HCT116 (cell line): Measurements from ENCODE around the gene ARHGEF3.

Experiments used
- ATF3 ChIP-seq: IDR thresholded peaks from 2 replicates; pipeline ENCODE4 v1.6.1; 2012
- CTCF ChIP-seq, 3 experiments: fragments of 200-600 bp in 1 of 3; sonication (generic) in 1 of 3; IDR thresholded peaks in 2 of 3; conservative IDR thresholded peaks in 1 of 3; 2 replicates each; pipeline ENCODE4 v1.5.1; 2012 to 2017; ENCODE audit warnings: low read depth in 2 of 3, low read length in 2 of 3, antibody characterized with exemption in 1 of 3, borderline replicate concordance in 1 of 3, control low read depth in 1 of 3, mild to moderate bottlenecking in 1 of 3, mixed read lengths in 1 of 3, mixed run types in 1 of 3, moderate library complexity in 1 of 3; ENCODE audit not compliant: insufficient read depth in 1 of 3
- JUND ChIP-seq: IDR thresholded peaks from 2 replicates; pipeline ENCODE4 v1.6.1; 2012
- POLR2A ChIP-seq: IDR thresholded peaks from 2 replicates; pipeline ENCODE4 v1.7.0; 2011; ENCODE audit warnings: borderline replicate concordance; ENCODE audit not compliant: insufficient read depth, insufficient read length; ENCODE audit errors: extremely low read depth
- POLR2AphosphoS5 ChIP-seq: IDR thresholded peaks from 2 replicates; pipeline ENCODE4 v1.6.1; 2011; ENCODE audit warnings: mild to moderate bottlenecking, low read depth, low read length, moderate library complexity
- RAD21 ChIP-seq: IDR thresholded peaks from 2 replicates; pipeline ENCODE4 v1.6.1; 2012; ENCODE audit warnings: low read depth, mild to moderate bottlenecking
- SIN3A ChIP-seq: IDR thresholded peaks from 2 replicates; pipeline ENCODE4 v1.6.1; 2012; ENCODE audit warnings: low read depth
- SRF ChIP-seq: IDR thresholded peaks from 2 replicates; pipeline ENCODE4 v1.6.1; 2012; ENCODE audit warnings: low read depth
- TCF7L2 ChIP-seq: IDR thresholded peaks from 2 replicates; pipeline ENCODE4 v1.7.0; 2011; ENCODE audit warnings: borderline replicate concordance, inconsistent platforms; ENCODE audit not compliant: insufficient read depth, insufficient read length; ENCODE audit errors: extremely low read depth
- YY1 ChIP-seq: IDR thresholded peaks from 2 replicates; pipeline ENCODE4 v1.6.1; 2011; ENCODE audit warnings: low read length, low read depth, moderate library complexity, mild to moderate bottlenecking; ENCODE audit not compliant: insufficient replicate concordance; ENCODE audit errors: extremely low read depth

GRCh38 chr3:56693750-56694149, 108.0 kb downstream of the ARHGEF3 start:
- TF ChIP-seq CTCF (IDR thresholded peaks at IDR 0.05 in 2 of 3, conservative IDR thresholded peaks at IDR 0.05 in 1 of 3; ENCODE audit: borderline replicate concordance in 1 of 3, insufficient read depth in 1 of 3, low read depth in 2 of 3, low read length in 2 of 3) (no peak), SIN3A (no peak), YY1 (no peak), POLR2AphosphoS5 (no peak), TCF7L2 (no peak), POLR2A (no peak), RAD21 (no peak), ATF3 (no peak), JUND (no peak), SRF (no peak)
